Erythroblast (primary cell): ENCODE data around the gene GPNMB.

ENCODE experiments used
- GATA1 ChIP-seq: IDR thresholded peaks from 2 replicates; pipeline ENCODE4 v1.6.1; 2011; ENCODE audit warnings: low read depth, mild to moderate bottlenecking, control low read depth, low read length, moderate library complexity
- POLR2A ChIP-seq: IDR thresholded peaks from 2 replicates; pipeline ENCODE4 v1.6.1; 2011; ENCODE audit warnings: mild to moderate bottlenecking, low read length

GRCh38 chr7:23230641-23231101 is 15.9 kb upstream of the GPNMB start:
- TF ChIP-seq POLR2A (no peak), GATA1 (no peak)
